ENCODE measurements around the gene BCAS4.

DNA sequence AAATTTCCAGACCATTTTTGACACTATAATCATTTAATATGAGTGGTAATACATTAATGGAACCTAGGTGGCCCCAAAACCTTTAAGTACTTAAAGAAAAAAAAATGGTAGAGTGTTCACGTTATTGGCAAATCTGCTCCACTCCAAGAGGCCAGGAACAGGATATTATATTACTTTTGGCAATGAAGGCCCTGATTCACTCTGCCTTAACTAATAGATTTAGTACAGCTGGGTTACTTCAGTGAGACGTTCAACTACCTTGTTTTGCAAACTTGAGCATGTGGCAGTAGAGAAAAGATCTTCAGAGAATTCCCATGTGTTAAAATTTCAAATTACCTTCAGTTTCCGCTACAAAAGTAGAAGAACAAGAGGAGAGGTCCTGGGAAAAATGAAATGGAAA lies 123.5 kb downstream of the BCAS4 start:
- TF ChIP-seq, protein P1, sequence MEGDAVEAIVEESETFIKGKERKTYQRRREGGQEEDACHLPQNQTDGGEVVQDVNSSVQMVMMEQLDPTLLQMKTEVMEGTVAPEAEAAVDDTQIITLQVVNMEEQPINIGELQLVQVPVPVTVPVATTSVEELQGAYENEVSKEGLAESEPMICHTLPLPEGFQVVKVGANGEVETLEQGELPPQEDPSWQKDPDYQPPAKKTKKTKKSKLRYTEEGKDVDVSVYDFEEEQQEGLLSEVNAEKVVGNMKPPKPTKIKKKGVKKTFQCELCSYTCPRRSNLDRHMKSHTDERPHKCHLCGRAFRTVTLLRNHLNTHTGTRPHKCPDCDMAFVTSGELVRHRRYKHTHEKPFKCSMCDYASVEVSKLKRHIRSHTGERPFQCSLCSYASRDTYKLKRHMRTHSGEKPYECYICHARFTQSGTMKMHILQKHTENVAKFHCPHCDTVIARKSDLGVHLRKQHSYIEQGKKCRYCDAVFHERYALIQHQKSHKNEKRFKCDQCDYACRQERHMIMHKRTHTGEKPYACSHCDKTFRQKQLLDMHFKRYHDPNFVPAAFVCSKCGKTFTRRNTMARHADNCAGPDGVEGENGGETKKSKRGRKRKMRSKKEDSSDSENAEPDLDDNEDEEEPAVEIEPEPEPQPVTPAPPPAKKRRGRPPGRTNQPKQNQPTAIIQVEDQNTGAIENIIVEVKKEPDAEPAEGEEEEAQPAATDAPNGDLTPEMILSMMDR (IDR thresholded peaks at IDR 0.05): no peak
- TF ChIP-seq POLR2A (IDR thresholded peaks at IDR 0.05): no peak

Measured in tibial nerve (tissue), 3 donors.